Endothelial cell of umbilical vein (primary cell): ENCODE results near the gene CAMK2N1. TPM values are rescaled to one million over a fixed set of nuclear protein-coding genes. Genes with fewer than 3 reads are reported as not detected.

Experiments used
- BruUV-seq: library from RNA; stranded (reverse); fragments of 400-500 nt; replicated peaks from 2 replicates; lab custom pipeline; 2021; lab: Mats Ljungman, UMichigan
- CTCF ChIA-PET: fragments of 300-600, 350-600 bp; sonication (Branson Sonifier 250); formaldehyde crosslinking; loops from one replicate; lab custom pipeline; 2021; ENCODE audit warnings: antibody characterized with exemption, inconsistent platforms; lab: Charles Lee
- POLR2A ChIA-PET: fragments of 300-600, 350-600 bp; sonication (Branson Sonifier 250); formaldehyde crosslinking; loops from one replicate; lab custom pipeline; 2021; ENCODE audit warnings: antibody characterized with exemption, inconsistent platforms; lab: Charles Lee
- DNase-seq: peaks from one replicate; pipeline ENCODE4 v3.0.0-alpha.2; 2011; ENCODE audit warnings: low read depth, low spot score
- FAIRE-seq: peaks from 2 replicates; lab custom pipeline; 2011; peaks lifted over from hg19 to GRCh38; lab: Jason Lieb, UNC
- H2AFZ ChIP-seq: 2 replicates; pipeline ENCODE4 v1.6.0; 2012; ENCODE audit warnings: low read depth, low read length, control low read depth, inconsistent platforms
- H3K27ac ChIP-seq: 2 replicates; pipeline ENCODE4 v1.5.1; 2011; ENCODE audit warnings: low read depth, mild to moderate bottlenecking, control low read depth, low read length, moderate library complexity; ENCODE audit not compliant: insufficient read depth
- H3K27me3 ChIP-seq, 2 experiments: 2 replicates each; pipeline versions ENCODE4 v1.6.0 to v1.6.1; 2011; ENCODE audit warnings: low read length in 2 of 2, mixed read lengths in 1 of 2; ENCODE audit not compliant: control insufficient read depth in 2 of 2, insufficient read depth in 2 of 2
- H3K36me3 ChIP-seq, 2 experiments: 2 replicates in 1 of 2; 3 replicates in 1 of 2; pipeline ENCODE4 v1.5.1; 2011; ENCODE audit warnings: low read length in 2 of 2, mild to moderate bottlenecking in 1 of 2, moderate library complexity in 1 of 2; ENCODE audit not compliant: control insufficient read depth in 2 of 2, insufficient read depth in 2 of 2; ENCODE audit errors: extremely low read depth in 1 of 2
- H3K4me1 ChIP-seq: 3 replicates; pipeline ENCODE4 v1.5.1; 2011; ENCODE audit warnings: mild to moderate bottlenecking, low read length; ENCODE audit not compliant: control insufficient read depth, insufficient read depth; ENCODE audit errors: extremely low read depth
- H3K4me2 ChIP-seq: 2 replicates; pipeline ENCODE4 v1.6.1; 2011; ENCODE audit warnings: low read length, control low read depth, mixed read lengths; ENCODE audit not compliant: insufficient read depth
- H3K4me3 ChIP-seq, 3 experiments: fragments of 200-600 bp in 1 of 3; sonication (generic), shearing (Covaris generic) in 1 of 3; replicated peaks in 1 of 3; 2 replicates each; pipeline ENCODE4 v1.5.1; 2011 to 2016; ENCODE audit warnings: control low read depth in 3 of 3, low read length in 3 of 3, mild to moderate bottlenecking in 2 of 3, inconsistent platforms in 1 of 3, low read depth in 1 of 3, moderate library complexity in 1 of 3; ENCODE audit not compliant: insufficient read depth in 1 of 3
- H3K79me2 ChIP-seq: 2 replicates; pipeline ENCODE4 v1.6.0; 2012; ENCODE audit warnings: low read length, inconsistent platforms; ENCODE audit not compliant: control insufficient read depth, insufficient read depth
- H3K9ac ChIP-seq: replicated peaks from 2 replicates; pipeline ENCODE3; 2011; ENCODE audit warnings: low read length, control low read depth; ENCODE audit not compliant: insufficient read depth; ENCODE audit errors: extremely low read depth
- H3K9me1 ChIP-seq: replicated peaks from 3 replicates; pipeline ENCODE4 v1.6.0; 2011; ENCODE audit warnings: mild to moderate bottlenecking, low read length; ENCODE audit not compliant: control insufficient read depth, insufficient read depth; ENCODE audit errors: extremely low read depth
- H3K9me3 ChIP-seq: replicated peaks from 2 replicates; pipeline ENCODE4 v1.5.1; 2012; ENCODE audit warnings: low read length, inconsistent platforms; ENCODE audit not compliant: control insufficient read depth, insufficient read depth
- H4K20me1 ChIP-seq: replicated peaks from 2 replicates; pipeline ENCODE3; 2011; ENCODE audit warnings: mild to moderate bottlenecking, low read length; ENCODE audit not compliant: control insufficient read depth, insufficient read depth; ENCODE audit errors: extremely low read depth
- EZH2 ChIP-seq: IDR thresholded peaks from 2 replicates; pipeline ENCODE4 v1.6.1; 2012; ENCODE audit warnings: borderline replicate concordance, low read depth, mild to moderate bottlenecking, moderate library complexity, low read length, inconsistent platforms; ENCODE audit not compliant: severe bottlenecking
- POLR2A ChIP-seq: IDR thresholded peaks from 2 replicates; pipeline ENCODE4 v1.6.1; 2012; ENCODE audit warnings: low read depth, mild to moderate bottlenecking, control low read depth, low read length
- dilution Hi-C: fragments of 300-500 bp; cut with MboI; formaldehyde crosslinking; loops from one replicate; pipeline ENCODE4 v1.15.0; 2019; ENCODE audit warnings: low sequenced_read_pairs; ENCODE audit not compliant: extremely low pct_ligation_motif_present
- intact Hi-C: fragments of 100-400 bp; cut with micrococcal nuclease; formaldehyde crosslinking; loops from one replicate; pipeline ENCODE4 v1.10.0; 2022
- polyA plus RNA-seq, 4 experiments: library from polyadenylated mRNA; depleted of rRNA in 3 of 4; stranded (reverse) in 3 of 4; unstranded in 1 of 4; fragments of >200 nt; gene quantifications; 2 replicates each; pipeline versions ENCODE4 v1.2.1 to v1.2.3, GENCODE V29; 2011 to 2012; ENCODE audit warnings: missing spikeins in 1 of 4
- total RNA-seq: library from RNA; stranded (reverse); gene quantifications from 2 replicates; pipeline ENCODE4 v1.2.3, GENCODE V29; 2021
- TF ChIP-seq, protein P1 (sequence below), 2 donors: IDR thresholded peaks; 1 replicate in 1 of 2; 2 replicates in 1 of 2; pipeline ENCODE4 v1.5.1; 2011; ENCODE audit warnings: low read length in 2 of 2, mild to moderate bottlenecking in 2 of 2, moderate library complexity in 2 of 2, control low read depth in 1 of 2, inconsistent platforms in 1 of 2, low read depth in 1 of 2; ENCODE audit not compliant: insufficient read depth in 1 of 2; ENCODE audit errors: extremely low read depth in 1 of 2
- TF ChIP-seq, protein P2 (sequence below): IDR thresholded peaks from 2 replicates; pipeline ENCODE4 v1.6.1; 2011; ENCODE audit not compliant: insufficient read depth, insufficient read length

The CAMK2N1 gene
- total and polyA plus RNA-seq, 2 donors (not counting 3 experiments of a cell fraction or from before 2014, with no cell fraction given): 3.3 to 18.3 TPM

DNA sequence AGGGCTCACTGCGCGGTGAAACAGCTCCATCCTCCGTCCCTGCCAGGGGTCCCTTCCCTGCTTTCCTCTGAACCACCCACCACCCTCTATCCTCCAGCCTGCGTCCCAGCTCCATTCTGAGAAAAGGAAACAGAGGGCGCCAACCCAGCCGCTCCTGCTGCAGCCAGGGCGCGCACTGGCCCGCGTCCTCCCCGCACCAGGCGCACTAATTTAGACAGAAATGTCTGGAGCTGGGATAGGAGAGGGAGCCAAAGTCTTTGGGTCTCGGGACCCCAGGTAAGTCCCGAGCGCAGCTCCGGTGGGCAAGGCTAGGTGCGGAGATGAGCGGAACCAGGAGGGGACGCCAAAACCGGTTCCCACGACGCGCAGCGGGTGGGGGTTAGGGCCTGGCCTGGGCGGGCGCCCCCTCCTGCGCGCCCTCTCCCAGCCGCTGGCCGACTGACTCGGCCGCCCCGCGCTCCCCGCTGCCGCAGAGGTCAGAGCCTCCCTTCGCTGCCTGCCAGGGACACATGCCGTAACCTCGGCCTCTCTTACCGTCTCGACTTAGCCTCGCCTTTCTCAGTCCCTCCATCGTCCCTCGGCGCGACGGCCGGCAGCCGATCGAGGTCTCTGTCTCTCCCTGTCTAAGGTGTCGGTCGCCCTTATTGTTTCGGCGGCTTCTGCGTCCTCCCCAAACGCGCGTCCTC is 2.0 kb downstream of the CAMK2N1 start:
- Histone ChIP-seq H3K27ac (no peak overlapping the region), H3K4me1 (peaks cover 12% of the 10 kb centered on the region), H3K4me3 (peak overlapping the region; percentile 54 to 78 (median 56)), H3K9me3 (no peaks in the 10 kb centered on the region), H3K79me2 (no peaks in the 10 kb centered on the region), H3K36me3 (no peaks in the 10 kb centered on the region), H4K20me1 (no peaks in the 10 kb centered on the region), H3K9ac (no peak overlapping the region), H3K9me1 (no peaks in the 10 kb centered on the region), H3K27me3 (peaks cover 0 to 3% of the 10 kb centered on the region in 2 experiments), H2AFZ (peak overlapping the region; percentile 83), H3K4me2 (peak overlapping the region; percentile 74)
- intact Hi-C loops: no loop called here
- CTCF ChIA-PET: interaction anchor here (0.6 to 6.2 kb wide), 7 partner anchors 8 to 121 kb away, joined by 3 to 45 read pairs (median 4); no protein-coding TSS in a partner anchor
- dilution Hi-C loops: no loop called here
- peak; percentile 49 for DNase-seq
- TF ChIP-seq EZH2: no peak
- TF ChIP-seq, protein P1, sequence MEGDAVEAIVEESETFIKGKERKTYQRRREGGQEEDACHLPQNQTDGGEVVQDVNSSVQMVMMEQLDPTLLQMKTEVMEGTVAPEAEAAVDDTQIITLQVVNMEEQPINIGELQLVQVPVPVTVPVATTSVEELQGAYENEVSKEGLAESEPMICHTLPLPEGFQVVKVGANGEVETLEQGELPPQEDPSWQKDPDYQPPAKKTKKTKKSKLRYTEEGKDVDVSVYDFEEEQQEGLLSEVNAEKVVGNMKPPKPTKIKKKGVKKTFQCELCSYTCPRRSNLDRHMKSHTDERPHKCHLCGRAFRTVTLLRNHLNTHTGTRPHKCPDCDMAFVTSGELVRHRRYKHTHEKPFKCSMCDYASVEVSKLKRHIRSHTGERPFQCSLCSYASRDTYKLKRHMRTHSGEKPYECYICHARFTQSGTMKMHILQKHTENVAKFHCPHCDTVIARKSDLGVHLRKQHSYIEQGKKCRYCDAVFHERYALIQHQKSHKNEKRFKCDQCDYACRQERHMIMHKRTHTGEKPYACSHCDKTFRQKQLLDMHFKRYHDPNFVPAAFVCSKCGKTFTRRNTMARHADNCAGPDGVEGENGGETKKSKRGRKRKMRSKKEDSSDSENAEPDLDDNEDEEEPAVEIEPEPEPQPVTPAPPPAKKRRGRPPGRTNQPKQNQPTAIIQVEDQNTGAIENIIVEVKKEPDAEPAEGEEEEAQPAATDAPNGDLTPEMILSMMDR (IDR thresholded peaks at IDR 0.05; ENCODE audit: extremely low read depth in 1 of 2, insufficient read depth in 1 of 2, low read depth in 1 of 2, low read length in 2 of 2): peak in 1 of 2 donors; percentile 19
- TF ChIP-seq, protein P2, sequence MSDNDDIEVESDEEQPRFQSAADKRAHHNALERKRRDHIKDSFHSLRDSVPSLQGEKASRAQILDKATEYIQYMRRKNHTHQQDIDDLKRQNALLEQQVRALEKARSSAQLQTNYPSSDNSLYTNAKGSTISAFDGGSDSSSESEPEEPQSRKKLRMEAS: no peak
- no peak for TF ChIP-seq POLR2A
- FAIRE-seq: no peak
- POLR2A ChIA-PET: interaction anchor here (0.6 to 1.0 kb wide), 2 partner anchors 11 kb away, joined by 3 to 4 read pairs; no protein-coding TSS in a partner anchor
- BruUV-seq: no TSS peak
